ENCODE measurements around the gene THSD7A. TPM values are rescaled to one million over a fixed set of nuclear protein-coding genes. Genes with fewer than 3 reads are reported as not detected.

Gene THSD7A
- total RNA-seq, 1 donor from 2014 or later, result not detected

GRCh38 chr7:11811709-11812108 lies 20.3 kb downstream of the THSD7A start:
- intact Hi-C loops (cut with micrococcal nuclease), result no loop called here

GRCh38 chr7:11810043-11810625 lies 21.9 kb downstream of the THSD7A start:
- intact Hi-C loops (cut with micrococcal nuclease), result no loop called here

- intact Hi-C loops (cut with micrococcal nuclease), result no loop called here
These were observed 25.0 kb downstream of the THSD7A start for GRCh38 chr7:11807000-11807399.

GRCh38 chr7:11804621-11805020 lies 27.4 kb downstream of the THSD7A start:
- intact Hi-C loops (cut with micrococcal nuclease), result no loop called here

- intact Hi-C loops (cut with micrococcal nuclease), result no loop called here
These were observed 36.8 kb downstream of the THSD7A start for GRCh38 chr7:11795231-11795630.

GRCh38 chr7:11792166-11792565 lies 39.8 kb downstream of the THSD7A start:
- intact Hi-C loops (cut with micrococcal nuclease), result no loop called here

- intact Hi-C loops (cut with micrococcal nuclease), result no loop called here
These were observed 43.4 kb downstream of the THSD7A start for GRCh38 chr7:11788568-11788967.

- intact Hi-C loops (cut with micrococcal nuclease), result no loop called here
These were observed 44.5 kb downstream of the THSD7A start for GRCh38 chr7:11787534-11787933.

GRCh38 chr7:11786186-11786585 lies 45.8 kb downstream of the THSD7A start:
- intact Hi-C loops (cut with micrococcal nuclease), result no loop called here

GRCh38 chr7:11784769-11785536 lies 47.0 kb downstream of the THSD7A start:
- intact Hi-C loops (cut with micrococcal nuclease), result no loop called here

- intact Hi-C loops (cut with micrococcal nuclease), result no loop called here
These were observed 51.9 kb downstream of the THSD7A start for GRCh38 chr7:11779864-11780674.

GRCh38 chr7:11776039-11776438 lies 56.0 kb downstream of the THSD7A start:
- intact Hi-C loops (cut with micrococcal nuclease), result no loop called here

GRCh38 chr7:11775401-11775800 lies 56.6 kb downstream of the THSD7A start:
- intact Hi-C loops (cut with micrococcal nuclease), result no loop called here

GRCh38 chr7:11768263-11768662 lies 63.7 kb downstream of the THSD7A start:
- intact Hi-C loops (cut with micrococcal nuclease), result no loop called here

- intact Hi-C loops (cut with micrococcal nuclease), result no loop called here
These were observed 64.8 kb downstream of the THSD7A start for GRCh38 chr7:11767148-11767547.

GRCh38 chr7:11760372-11760771 lies 71.6 kb downstream of the THSD7A start:
- intact Hi-C loops (cut with micrococcal nuclease), result no loop called here

- intact Hi-C loops (cut with micrococcal nuclease), result no loop called here
These were observed 73.3 kb downstream of the THSD7A start for GRCh38 chr7:11758627-11759111.

GRCh38 chr7:11757153-11757552 lies 74.8 kb downstream of the THSD7A start:
- intact Hi-C loops (cut with micrococcal nuclease), result no loop called here

- intact Hi-C loops (cut with micrococcal nuclease), result no loop called here
These were observed 77.1 kb downstream of the THSD7A start for GRCh38 chr7:11754933-11755332.

GRCh38 chr7:11754123-11754522 lies 77.9 kb downstream of the THSD7A start:
- intact Hi-C loops (cut with micrococcal nuclease), result no loop called here

- intact Hi-C loops (cut with micrococcal nuclease), result no loop called here
These were observed 78.6 kb downstream of the THSD7A start for GRCh38 chr7:11753433-11753832.

- intact Hi-C loops (cut with micrococcal nuclease), result no loop called here
These were observed 80.1 kb downstream of the THSD7A start for GRCh38 chr7:11751807-11752389.

Data from T-helper 2 cell treated with Interferon-gamma antibody and Interleukin-4, amounts not matched to agents 100 ng/mL and 5 ng/mL, for 36 hours (primary cell).